Breast epithelium (tissue), 3 donors: ENCODE data around the gene CEP20.

Experiments used
- POLR2A ChIP-seq: fragments of 450-650 bp; IDR thresholded peaks from one replicate; pipeline ENCODE4 v1.6.1; 2016; ENCODE audit warnings: antibody characterized with exemption, mild to moderate bottlenecking, moderate library complexity
- TF ChIP-seq, protein P1 (sequence below), 3 donors: fragments of 450-650 bp; IDR thresholded peaks; one replicate each; pipeline ENCODE4 v1.5.1; 2016 to 2017; ENCODE audit warnings: antibody characterized with exemption in 3 of 3, mild to moderate bottlenecking in 3 of 3, moderate library complexity in 3 of 3

GRCh38 chr16:15825750-15826305, 62.6 kb downstream of the CEP20 start:
- TF ChIP-seq, protein P1, sequence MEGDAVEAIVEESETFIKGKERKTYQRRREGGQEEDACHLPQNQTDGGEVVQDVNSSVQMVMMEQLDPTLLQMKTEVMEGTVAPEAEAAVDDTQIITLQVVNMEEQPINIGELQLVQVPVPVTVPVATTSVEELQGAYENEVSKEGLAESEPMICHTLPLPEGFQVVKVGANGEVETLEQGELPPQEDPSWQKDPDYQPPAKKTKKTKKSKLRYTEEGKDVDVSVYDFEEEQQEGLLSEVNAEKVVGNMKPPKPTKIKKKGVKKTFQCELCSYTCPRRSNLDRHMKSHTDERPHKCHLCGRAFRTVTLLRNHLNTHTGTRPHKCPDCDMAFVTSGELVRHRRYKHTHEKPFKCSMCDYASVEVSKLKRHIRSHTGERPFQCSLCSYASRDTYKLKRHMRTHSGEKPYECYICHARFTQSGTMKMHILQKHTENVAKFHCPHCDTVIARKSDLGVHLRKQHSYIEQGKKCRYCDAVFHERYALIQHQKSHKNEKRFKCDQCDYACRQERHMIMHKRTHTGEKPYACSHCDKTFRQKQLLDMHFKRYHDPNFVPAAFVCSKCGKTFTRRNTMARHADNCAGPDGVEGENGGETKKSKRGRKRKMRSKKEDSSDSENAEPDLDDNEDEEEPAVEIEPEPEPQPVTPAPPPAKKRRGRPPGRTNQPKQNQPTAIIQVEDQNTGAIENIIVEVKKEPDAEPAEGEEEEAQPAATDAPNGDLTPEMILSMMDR (IDR thresholded peaks at IDR 0.05): no peak
- TF ChIP-seq POLR2A: no peak
